GM12864 (cell line): Measurements from ENCODE around the gene KPRP.

ENCODE experiments used
- DNase-seq: peaks from one replicate; pipeline ENCODE4 v3.0.0-alpha.2; 2011; ENCODE audit warnings: low read depth
- H3K4me3 ChIP-seq: 2 replicates; pipeline ENCODE4 v1.5.1; 2011; ENCODE audit warnings: mild to moderate bottlenecking, low read depth, low read length, control low read depth
- CTCF ChIP-seq: IDR thresholded peaks from 2 replicates; pipeline ENCODE4 v1.5.1; 2011; ENCODE audit warnings: low read depth, mild to moderate bottlenecking, moderate library complexity, low read length, control low read depth, inconsistent platforms; ENCODE audit errors: missing control alignments

KPRP gene

GRCh38 chr1:152741656-152742055, 16.2 kb upstream of the KPRP start:
- no peak overlapping the region for H3K4me3 ChIP-seq
- TF ChIP-seq CTCF = no peak
- DNase-seq = no peak

DNA sequence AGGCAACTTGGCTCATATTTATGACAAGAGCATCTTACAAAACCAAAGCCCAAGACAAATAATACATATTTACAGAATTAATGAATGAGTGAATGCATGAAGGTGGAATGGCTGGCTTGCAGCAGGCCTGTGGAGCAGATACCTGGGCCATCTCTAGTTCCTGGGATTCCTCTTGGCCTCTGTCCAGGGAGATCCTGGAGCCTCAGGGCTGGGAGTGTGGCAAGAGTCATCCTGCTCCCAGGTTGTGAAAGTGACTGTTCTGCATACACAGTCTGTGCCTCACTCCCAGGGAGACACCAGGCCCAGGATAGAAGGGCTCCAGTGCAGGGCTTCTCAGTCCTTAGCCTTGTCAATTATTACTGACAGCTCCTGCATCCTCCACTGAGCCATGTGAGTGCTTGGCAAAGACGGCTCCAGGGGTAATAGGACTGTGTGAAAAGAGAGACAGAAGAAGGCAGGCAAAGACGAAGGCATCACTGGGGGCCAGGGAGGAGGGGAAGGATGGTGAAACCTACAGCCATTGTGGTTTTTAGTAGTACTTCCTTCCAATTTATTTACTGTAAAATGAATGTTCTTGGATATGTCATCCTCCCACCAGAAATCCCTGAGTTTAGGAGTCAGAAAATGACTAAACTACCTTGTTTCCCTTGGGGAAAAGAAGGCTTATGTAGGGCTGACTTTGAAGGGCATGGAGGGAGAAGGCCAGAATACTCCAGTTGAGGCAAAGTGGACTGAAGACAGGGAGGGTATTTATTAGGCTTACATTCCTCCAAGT, 14.3 kb upstream of the KPRP start:
- TF ChIP-seq CTCF = no peak
- no peak for DNase-seq
- no peak overlapping the region for H3K4me3 ChIP-seq

DNA sequence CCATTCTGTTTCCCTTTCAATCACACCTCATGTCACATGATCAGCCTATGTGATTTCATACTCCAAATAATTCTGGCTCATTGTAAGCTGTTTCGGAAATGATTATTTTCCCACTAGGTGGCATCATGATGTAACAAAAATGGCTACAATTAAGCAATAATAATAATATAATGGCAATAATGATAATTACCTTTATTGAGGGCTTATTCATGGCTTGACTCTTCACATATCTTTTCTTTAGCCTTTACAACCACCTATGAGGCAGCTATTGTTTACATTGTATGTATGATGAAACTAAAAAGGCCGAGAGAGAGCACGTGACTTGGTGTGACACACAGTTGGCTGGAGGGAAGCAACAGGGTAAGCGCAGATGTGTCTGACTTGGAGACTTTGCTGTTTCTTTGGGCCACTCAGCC, 12.5 kb upstream of the KPRP start:
- DNase-seq = no peak
- no peak overlapping the region for H3K4me3 ChIP-seq
- TF ChIP-seq CTCF = no peak

DNA sequence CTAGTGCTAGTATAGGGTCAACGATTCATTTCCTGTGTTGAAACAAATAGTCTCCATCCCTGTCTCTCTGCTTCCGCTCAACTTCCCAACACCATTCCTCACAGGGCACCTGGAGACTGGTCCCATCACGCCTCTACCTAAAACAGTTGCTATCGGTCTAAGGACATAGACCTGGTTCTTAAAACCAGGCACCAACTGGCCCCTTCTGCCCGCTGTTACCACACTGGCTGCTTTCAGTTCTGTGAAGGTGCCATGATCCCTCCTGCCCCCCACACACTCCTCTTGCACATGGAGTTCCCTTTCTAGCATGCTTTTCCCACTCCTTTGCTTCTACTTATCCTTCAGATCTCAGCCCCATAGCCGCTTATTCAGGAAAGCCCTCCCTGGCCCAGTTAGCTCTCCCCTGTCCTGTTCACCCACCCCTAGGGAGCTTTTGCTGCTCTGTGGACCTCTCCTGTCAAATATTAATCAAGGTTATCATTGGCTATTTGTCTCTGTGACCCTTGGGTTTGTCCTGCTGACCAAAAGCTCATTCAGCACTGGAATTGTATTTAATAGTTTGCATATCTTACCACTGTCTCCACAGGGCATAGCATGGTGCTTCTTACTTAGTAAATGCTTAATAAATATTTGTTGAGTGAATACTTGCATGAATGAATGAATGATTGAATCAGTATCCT, 11.9 kb upstream of the KPRP start:
- no peak for TF ChIP-seq CTCF
- DNase-seq = no peak
- no peak overlapping the region for H3K4me3 ChIP-seq

- no peak for DNase-seq
- no peak for TF ChIP-seq CTCF
- no peak overlapping the region for H3K4me3 ChIP-seq
Measured at GRCh38 chr1:152747831-152748230, 10.0 kb upstream of the KPRP start.

- TF ChIP-seq CTCF = no peak
- no peak overlapping the region for H3K4me3 ChIP-seq
- no peak for DNase-seq
Measured at GRCh38 chr1:152752225-152752624, 5.6 kb upstream of the KPRP start.

GRCh38 chr1:152753586-152753985, 4.2 kb upstream of the KPRP start:
- no peak for DNase-seq
- TF ChIP-seq CTCF = no peak
- no peak overlapping the region for H3K4me3 ChIP-seq
